ENCODE measurements around the gene TMEM11.

TMEM11 gene

GRCh38 chr17:21177854-21178600 lies 35.9 kb downstream of the TMEM11 start:
- no peak for FAIRE-seq

GRCh38 chr17:21177401-21177800 lies 36.6 kb downstream of the TMEM11 start:
- FAIRE-seq = no peak

DNA sequence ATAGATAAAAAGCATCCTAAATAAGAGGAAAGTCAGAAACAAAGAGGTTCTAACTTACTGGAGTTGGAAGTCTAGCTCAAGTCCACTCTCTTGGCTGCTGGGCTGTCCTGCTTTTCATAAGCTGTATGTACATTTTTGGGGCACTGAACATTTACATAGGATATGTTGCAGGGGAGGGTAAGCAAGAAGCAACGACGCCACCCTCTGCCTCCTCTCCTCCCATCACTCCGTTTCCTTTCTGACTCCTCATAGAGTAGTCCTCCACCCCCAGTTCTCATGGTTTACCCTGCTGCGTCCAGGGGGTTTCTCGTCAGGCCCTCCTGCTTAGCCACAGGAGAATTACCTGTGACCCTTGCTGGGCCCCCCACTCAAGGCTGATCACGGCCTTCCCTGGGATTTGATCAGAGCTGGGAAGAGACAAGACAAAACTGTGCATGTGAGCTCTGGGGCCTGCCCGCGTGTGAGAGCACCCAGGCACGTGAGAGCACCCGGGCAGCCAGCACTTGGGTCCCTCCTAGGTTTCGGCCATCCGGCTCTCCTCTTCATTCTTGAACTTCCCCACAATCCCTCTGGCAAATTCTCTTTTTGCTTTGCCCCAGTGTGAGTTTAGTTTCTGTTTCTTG lies 37.1 kb downstream of the TMEM11 start:
- FAIRE-seq = no peak

DNA sequence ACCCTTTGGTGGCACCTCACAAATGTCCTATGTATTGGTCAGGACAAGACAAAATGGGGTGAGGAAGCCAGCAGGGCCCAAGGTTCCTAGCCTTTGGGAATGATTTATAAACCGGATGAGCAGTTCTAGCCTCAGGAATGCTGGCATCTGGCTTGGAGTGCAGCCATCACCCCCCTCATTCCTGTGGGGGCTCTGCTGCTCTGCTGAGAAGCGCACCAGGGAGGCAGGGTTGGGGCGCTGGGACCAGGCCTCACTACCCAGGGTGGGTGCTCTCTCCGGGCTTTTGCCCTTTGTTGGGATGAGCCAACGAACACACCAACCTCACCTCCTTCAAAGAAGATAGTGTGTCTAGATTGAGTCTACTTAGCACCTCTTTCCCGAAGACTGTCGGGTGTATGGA lies 39.2 kb downstream of the TMEM11 start:
- FAIRE-seq = no peak

- FAIRE-seq = no peak
Observed at GRCh38 chr17:21174186-21174585, 39.8 kb downstream of the TMEM11 start.

DNA sequence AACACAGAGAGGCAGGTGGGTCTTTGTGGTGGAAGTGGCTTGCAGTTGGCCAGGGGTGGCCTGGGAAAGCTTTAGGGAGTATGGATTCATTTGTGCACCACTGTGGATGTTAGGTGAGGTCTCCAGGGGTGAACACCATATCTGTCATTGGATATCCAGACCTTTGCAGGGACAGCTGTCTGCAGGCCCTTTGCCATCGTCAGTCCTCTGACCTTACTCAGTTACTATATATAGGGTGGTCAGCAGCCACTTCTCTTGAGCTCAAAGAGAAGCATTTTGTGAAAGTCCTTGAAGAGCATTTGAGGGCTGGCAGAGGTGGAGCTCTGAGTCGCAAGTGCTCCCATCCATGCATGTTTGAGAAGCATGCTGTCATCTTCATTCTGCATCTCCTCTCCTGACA lies 40.4 kb downstream of the TMEM11 start:
- FAIRE-seq = no peak

DNA sequence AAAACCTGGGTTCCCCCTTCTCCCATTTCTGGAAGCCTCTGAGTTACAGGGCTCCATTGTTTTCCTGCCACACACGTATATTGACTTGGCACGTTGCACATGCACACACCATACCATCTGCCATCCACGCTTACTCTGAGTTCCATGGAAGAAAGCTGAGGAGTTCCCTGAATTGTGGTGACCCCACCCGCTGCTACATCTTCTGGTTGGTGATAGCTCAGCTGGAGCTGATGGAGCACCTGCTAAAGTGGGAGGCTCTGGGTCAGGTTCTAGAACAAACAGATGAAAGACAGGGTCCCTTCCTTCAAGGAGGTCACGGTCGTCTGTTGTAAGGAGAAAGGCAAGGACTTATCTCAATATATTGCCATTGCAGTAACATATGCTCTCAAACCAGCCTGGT lies 41.1 kb downstream of the TMEM11 start:
- FAIRE-seq = no peak

DNA sequence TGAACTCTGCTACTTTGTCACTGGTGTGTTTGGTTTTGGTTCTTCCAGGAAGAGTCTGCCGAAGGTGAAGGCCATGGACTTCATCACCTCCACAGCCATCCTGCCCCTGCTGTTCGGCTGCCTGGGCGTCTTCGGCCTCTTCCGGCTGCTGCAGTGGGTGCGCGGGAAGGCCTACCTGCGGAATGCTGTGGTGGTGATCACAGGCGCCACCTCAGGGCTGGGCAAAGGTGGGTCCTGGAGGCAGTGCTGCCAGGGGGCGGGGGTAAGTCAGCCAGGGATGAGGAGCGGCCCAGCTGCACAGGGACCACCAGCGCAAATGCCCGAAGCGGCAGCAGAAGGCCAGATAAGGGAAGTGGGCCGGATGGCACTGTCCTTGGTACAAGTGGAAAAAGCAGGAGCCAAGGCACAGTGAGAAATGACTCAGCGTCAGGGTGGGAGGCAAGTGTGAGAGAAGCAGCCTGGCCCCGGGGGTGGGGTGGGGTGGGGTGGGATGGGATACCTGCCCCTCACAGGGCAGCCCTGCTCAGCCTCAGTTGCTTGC lies 41.9 kb downstream of the TMEM11 start:
- no peak for FAIRE-seq

- no peak for FAIRE-seq
Observed at GRCh38 chr17:21171309-21171922, 42.5 kb downstream of the TMEM11 start.

DNA sequence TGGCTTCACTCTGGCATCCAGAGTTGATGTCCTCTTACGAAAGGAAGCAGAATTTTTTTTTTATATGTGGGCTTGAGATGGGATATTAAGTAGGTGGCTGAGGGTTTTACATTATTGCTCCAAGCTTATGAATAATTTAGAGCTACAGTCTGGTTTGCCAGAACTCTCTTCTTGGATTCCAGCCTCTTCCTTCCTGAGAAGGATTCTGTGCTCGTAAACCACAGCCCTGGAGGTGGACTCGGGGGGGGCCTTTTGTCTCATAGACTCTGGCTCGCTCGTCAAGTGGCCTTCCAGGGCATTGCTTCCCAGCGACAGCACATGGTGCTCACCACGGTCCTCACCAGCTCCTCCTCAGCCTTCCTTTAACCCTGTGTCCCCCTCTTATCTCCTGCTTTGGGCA lies 43.2 kb downstream of the TMEM11 start:
- FAIRE-seq = no peak

GRCh38 chr17:21169496-21169895 lies 44.5 kb downstream of the TMEM11 start:
- FAIRE-seq = no peak

GRCh38 chr17:21168555-21168865 lies 45.5 kb downstream of the TMEM11 start:
- FAIRE-seq = no peak

- FAIRE-seq = no peak
Observed at GRCh38 chr17:21167303-21167702, 46.7 kb downstream of the TMEM11 start.

GRCh38 chr17:21166595-21167210 lies 47.3 kb downstream of the TMEM11 start:
- FAIRE-seq = no peak

DNA sequence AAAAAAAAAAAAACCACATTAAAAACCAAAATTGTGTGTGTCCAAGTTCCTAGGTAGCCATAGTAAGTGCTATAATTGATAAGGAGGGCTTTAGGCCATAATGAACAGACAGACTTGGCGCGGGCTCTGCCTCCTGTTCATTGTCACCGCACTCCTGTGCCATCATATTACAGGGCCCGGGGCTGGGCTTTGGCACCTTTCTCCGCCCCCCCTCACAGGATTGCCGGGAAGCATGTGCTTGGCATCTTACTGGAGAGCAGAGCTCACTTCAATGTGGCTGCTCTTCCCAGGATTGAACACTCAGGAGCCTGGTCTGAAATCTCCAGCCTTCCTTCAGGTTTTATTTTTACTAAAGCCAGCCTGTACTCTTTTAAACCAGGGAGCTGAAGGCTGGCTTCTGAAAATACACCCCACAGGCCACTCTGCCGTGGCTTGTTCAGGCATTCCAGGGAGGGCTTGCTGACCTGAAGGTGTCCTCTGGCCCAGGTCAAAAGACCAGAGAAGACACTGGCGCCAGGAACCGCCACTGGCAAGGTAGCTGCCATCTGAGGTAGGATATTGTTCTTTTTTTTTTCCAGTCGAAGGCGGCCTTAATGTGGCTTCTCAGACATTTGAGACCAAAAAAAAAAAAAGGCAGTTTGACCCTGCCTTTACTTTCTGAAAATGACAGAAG lies 47.9 kb downstream of the TMEM11 start:
- FAIRE-seq = no peak

DNA sequence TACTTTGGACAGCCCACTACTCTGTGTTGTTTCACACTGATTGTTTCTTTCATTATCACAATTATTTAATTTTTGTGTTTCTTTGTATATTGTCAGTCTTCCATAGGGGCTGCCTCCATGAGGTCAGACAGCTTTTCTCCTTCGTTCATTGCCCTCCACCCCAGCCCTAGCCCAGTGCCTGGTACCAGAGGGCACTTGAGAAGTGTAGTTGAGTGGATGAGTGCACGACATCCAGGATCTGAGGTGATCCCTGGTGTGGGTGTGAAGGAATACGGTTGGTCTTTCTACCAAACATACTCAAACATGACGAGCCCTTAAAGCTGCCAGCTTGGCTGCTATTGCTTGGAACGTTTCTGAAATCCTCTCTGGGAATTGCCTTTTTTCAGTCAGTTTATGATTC lies 49.3 kb downstream of the TMEM11 start:
- FAIRE-seq = no peak

DNA sequence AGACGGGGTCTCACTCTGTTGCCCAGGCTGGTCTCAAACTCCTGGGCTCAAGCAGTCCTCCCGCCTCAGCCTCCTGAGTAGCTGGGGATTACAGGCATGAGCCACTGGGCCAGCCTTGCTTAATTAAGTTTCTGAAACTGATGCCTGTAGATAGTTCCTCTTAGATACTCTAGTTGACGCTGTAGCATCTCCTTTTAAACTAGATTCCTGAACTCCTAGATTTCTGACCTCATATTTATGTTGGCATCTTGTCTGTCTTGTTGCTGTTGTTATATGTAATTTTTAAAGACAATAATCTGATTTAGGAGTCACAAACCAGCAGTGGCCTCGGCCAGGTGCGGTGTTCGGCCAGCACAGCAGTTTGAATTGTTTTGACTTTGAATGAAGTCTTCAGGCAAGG lies 49.7 kb downstream of the TMEM11 start:
- FAIRE-seq = no peak

GRCh38 chr17:21163101-21163500 lies 50.9 kb downstream of the TMEM11 start:
- FAIRE-seq = no peak

GRCh38 chr17:21162394-21162775 lies 51.6 kb downstream of the TMEM11 start:
- no peak for FAIRE-seq

GRCh38 chr17:21161498-21162393 lies 52.2 kb downstream of the TMEM11 start:
- no peak for FAIRE-seq

- no peak for FAIRE-seq
Observed at GRCh38 chr17:21160401-21160800, 53.6 kb downstream of the TMEM11 start.
